Umbilical cord (tissue), 2 donors: ENCODE measurements around the gene GSS. TPM values are rescaled to one million over a fixed set of nuclear protein-coding genes. Genes with fewer than 3 reads are reported as not detected.

Experiments
- DNase-seq: peaks from one replicate; pipeline ENCODE4 v3.0.0-alpha.2; 2015; ENCODE audit warnings: low spot score
- total RNA-seq: library from RNA; depleted of rRNA; stranded (reverse); fragments of >200 nt; gene quantifications from one replicate; pipeline ENCODE4 v1.2.3, GENCODE V29; 2014; ENCODE audit warnings: low replicate concordance; ENCODE audit not compliant: insufficient read depth

GSS gene
- total RNA-seq, 1 donor from 2014 or later = 39.5 TPM

GRCh38 chr20:34947336-34947735, 8.3 kb downstream of the GSS start:
- DNase-seq = no peak

- DNase-seq = no peak
These were observed 8.9 kb downstream of the GSS start for GRCh38 chr20:34946661-34947060.

- DNase-seq = no peak
These were observed 10.1 kb downstream of the GSS start for GRCh38 chr20:34945315-34946077.

GRCh38 chr20:34943808-34944567, 11.6 kb downstream of the GSS start:
- no peak for DNase-seq

GRCh38 chr20:34942301-34942700, 13.3 kb downstream of the GSS start:
- no peak for DNase-seq

GRCh38 chr20:34941226-34941625, 14.4 kb downstream of the GSS start:
- DNase-seq = no peak

- DNase-seq = no peak
These were observed 15.5 kb downstream of the GSS start for GRCh38 chr20:34940081-34940481.

- DNase-seq = peak; percentile 39
These were observed 17.0 kb downstream of the GSS start for GRCh38 chr20:34938466-34939163.

- no peak for DNase-seq
These were observed 23.8 kb downstream of the GSS start for GRCh38 chr20:34931771-34932170.

GRCh38 chr20:34928411-34928810, 27.2 kb downstream of the GSS start:
- no peak for DNase-seq

GRCh38 chr20:34927736-34928135, 27.9 kb downstream of the GSS start:
- DNase-seq = no peak

- DNase-seq = no peak
These were observed 29.0 kb downstream of the GSS start for GRCh38 chr20:34926581-34926980.

GRCh38 chr20:34925981-34926380, 29.6 kb downstream of the GSS start:
- no peak for DNase-seq

GRCh38 chr20:34925341-34925740, 30.3 kb downstream of the GSS start:
- no peak for DNase-seq

- no peak for DNase-seq
These were observed 32.2 kb downstream of the GSS start for GRCh38 chr20:34923414-34923813.

- peak; percentile 14 for DNase-seq
These were observed 32.8 kb downstream of the GSS start for GRCh38 chr20:34922654-34923381.

- no peak for DNase-seq
These were observed 34.2 kb downstream of the GSS start for GRCh38 chr20:34921436-34921835.

- no peak for DNase-seq
These were observed 35.6 kb downstream of the GSS start for GRCh38 chr20:34920055-34920454.

GRCh38 chr20:34916774-34917354, 38.7 kb downstream of the GSS start:
- no peak for DNase-seq

- no peak for DNase-seq
These were observed 39.7 kb downstream of the GSS start for GRCh38 chr20:34915749-34916455.

GRCh38 chr20:34915131-34915530, 40.5 kb downstream of the GSS start:
- DNase-seq = no peak
